AG10803 (cell line): ENCODE results near the gene FCRL6.

Experiments
- DNase-seq: peaks from one replicate; pipeline ENCODE4 v3.0.0; 2010; ENCODE audit warnings: low read depth
- H3K4me3 ChIP-seq: 2 replicates; pipeline ENCODE4 v1.5.1; 2011; ENCODE audit warnings: mild to moderate bottlenecking, low read length, control low read depth
- TF ChIP-seq, protein P1 (sequence below): conservative IDR thresholded peaks from 2 replicates; pipeline ENCODE4 v1.5.1; 2011; ENCODE audit warnings: mild to moderate bottlenecking, low read length, control low read depth, inconsistent platforms

The FCRL6 gene

DNA sequence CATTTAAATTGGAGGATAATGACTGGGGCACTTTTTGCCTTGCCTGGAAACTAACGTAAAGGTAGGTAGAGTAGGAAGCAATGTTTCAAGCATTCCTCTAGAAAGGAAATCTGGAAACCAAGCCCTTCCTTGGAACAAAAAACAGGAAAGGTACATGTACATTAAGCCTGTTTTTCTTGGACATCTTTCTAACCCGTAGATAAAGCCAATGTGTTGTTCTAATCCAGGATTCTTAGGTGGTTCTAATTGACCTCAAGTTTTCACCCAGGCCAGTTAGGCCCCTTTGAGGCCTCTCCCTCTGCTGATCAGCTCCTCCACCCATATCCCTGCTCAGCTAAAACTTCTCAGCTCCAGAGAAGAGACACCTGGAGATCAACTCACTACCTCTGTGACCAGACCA, 27.7 kb upstream of the FCRL6 start:
- TF ChIP-seq, protein P1, sequence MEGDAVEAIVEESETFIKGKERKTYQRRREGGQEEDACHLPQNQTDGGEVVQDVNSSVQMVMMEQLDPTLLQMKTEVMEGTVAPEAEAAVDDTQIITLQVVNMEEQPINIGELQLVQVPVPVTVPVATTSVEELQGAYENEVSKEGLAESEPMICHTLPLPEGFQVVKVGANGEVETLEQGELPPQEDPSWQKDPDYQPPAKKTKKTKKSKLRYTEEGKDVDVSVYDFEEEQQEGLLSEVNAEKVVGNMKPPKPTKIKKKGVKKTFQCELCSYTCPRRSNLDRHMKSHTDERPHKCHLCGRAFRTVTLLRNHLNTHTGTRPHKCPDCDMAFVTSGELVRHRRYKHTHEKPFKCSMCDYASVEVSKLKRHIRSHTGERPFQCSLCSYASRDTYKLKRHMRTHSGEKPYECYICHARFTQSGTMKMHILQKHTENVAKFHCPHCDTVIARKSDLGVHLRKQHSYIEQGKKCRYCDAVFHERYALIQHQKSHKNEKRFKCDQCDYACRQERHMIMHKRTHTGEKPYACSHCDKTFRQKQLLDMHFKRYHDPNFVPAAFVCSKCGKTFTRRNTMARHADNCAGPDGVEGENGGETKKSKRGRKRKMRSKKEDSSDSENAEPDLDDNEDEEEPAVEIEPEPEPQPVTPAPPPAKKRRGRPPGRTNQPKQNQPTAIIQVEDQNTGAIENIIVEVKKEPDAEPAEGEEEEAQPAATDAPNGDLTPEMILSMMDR: no peak
- no peak overlapping the region for H3K4me3 ChIP-seq
- DNase-seq: no peak

DNA sequence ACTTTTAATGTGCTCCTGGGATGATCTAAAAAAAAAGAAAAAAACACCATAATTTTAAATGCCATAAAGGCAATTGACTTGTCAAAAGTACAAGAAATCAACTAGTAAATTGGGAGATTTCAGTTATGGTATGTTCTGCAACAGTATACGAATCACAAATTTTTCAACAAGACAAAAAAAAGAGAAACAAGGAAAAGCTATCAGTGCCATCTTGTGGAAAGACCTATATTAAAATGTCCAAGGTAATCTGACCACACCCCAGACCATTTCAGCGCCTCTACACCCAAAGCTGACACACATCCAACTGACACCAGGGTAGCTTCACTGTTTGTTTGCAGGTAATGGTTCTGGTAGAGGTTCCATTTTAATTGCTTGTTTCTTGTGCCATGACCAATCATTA, 26.4 kb upstream of the FCRL6 start:
- DNase-seq: peak; percentile 9
- H3K4me3 ChIP-seq: no peak overlapping the region
- TF ChIP-seq, protein P1: peak; percentile 21; the same call in 1 of the 2 replicates

DNA sequence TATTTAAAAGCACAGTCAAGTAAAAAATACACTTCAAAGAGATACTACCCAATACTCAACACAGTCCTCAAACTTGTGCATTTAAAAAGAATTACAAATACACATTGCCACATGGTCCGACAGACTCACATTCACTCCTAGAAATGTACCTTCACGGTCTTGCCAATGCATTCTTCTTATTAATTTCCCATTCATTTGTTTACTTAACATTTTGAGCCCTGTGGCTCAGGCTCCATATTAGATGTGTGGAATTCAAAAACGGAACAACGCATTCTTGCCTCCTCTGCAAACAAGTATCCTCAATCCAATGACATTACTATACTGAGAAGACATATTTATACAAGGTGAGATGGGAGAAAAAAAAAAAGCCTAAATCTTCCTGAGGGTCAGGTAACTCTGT, 23.9 kb upstream of the FCRL6 start:
- H3K4me3 ChIP-seq: no peak overlapping the region
- no peak for DNase-seq
- TF ChIP-seq, protein P1: no peak

DNA sequence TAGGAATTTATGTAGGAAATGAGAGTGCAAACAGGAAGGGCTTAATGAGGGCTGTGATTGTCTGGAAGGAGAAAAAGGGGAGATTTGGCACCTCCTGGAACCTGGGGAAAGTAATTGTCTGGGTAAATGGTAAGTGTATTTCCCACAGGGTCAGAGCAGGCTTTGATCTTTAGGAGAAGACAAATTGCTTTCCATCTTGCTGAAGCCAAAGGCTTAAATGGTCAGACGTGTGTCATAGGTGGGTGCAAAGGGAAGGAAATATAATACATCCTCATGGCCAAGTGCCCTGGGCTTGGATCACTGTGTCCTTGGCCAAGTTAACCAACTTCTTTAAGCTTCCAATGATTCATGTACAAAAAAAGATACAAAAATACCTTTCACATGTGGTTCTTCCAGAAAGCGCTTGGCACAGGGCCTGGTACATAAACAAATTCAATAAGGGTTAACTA, 22.7 kb upstream of the FCRL6 start:
- no peak overlapping the region for H3K4me3 ChIP-seq
- DNase-seq: peak; percentile 62
- TF ChIP-seq, protein P1: no peak

DNA sequence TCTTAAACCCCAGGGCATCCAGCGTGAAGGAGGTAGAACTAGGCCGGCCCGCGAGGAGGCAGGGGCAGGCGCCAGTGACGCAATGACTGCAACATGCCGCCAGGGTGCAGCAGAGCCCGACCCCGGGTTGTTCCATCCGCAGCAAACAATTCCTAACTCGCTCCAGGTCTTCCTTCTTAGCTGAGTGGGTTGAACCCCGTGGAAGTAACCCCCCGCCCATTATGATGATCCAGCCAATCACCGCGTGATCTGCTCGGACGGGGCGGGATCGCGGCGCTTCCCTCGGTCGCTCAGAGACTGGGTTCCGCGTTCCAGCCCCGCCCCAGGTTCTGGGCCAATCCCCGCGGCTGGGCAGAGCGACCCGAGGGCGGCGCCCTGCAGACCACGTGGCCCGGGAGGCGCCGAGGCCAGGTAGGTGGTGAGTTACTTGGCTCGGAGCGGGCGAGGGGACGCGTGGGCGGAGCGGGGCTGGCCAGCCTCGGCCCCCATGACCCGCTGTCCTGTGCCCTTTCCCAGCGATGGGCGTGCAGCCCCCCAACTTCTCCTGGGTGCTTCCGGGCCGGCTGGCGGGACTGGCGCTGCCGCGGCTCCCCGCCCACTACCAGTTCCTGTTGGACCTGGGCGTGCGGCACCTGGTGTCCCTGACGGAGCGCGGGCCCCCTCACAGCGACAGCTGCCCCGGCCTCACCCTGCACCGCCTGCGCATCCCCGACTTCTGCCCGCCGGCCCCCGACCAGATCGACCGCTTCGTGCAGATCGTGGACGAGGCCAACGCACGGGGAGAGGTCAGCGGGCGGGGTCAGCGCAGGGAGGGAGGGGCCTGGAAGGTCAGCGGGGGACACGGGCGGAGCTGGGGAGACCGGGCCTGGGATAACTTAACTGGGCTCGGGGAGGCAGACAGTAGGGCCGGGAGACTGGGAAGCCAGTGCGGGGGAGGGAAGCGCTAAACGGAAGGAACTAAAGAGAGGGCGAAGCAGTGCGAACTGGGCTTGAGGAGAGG, 21.3 kb upstream of the FCRL6 start, which contains the start of gene DUSP23:
Gene DUSP23 (plus strand): TSS at position 380 of the 1,000 bp plus-strand sequence. CDS start 139 bp downstream, at position 519.
- TF ChIP-seq, protein P1: peak; percentile 92
- peak within 1 kb of the TSS; percentile 74 for H3K4me3 ChIP-seq
- peak; percentile 98 for DNase-seq

DNA sequence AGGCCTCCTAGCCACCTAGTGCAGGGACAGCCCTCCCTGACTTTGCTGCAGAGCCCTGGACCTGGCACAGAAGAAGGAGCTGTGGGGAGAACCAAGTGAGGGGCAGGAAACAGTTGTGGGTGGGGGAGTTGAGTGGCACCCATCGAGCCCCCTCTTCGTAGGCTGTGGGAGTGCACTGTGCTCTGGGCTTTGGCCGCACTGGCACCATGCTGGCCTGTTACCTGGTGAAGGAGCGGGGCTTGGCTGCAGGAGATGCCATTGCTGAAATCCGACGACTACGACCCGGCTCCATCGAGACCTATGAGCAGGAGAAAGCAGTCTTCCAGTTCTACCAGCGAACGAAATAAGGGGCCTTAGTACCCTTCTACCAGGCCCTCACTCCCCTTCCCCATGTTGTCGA, 20.2 kb upstream of the FCRL6 start:
- TF ChIP-seq, protein P1: no peak
- no peak for DNase-seq
- peak overlapping the region; percentile 74 for H3K4me3 ChIP-seq

DNA sequence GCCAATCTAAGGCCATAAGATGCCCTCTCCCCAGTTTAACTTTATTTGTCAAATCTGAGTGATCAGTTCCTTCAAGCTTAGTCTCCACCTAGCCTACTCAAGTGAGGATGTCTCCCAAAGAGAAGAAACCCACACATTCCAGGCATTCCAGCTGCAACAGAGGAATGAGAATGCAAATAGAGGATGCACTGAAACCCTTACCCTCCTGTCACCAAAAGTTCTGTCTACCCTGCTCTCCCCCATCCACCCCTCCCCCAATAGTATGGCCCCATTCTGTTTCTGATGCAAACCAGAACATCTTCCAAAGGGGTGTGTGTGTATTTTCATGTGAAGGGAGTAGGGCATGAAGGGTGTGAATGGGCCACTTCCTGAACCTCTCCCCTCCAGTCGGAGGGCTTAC, 18.4 kb upstream of the FCRL6 start:
- H3K4me3 ChIP-seq: no peak overlapping the region
- peak; percentile 41 for DNase-seq
- TF ChIP-seq, protein P1: no peak
